ENCODE results near the gene GPR37L1.
"Not testable (repeated sequence)": the region's sequence is repeated elsewhere in the genome, so short reads cannot be mapped to it uniquely, and the experiment has no call there.

The GPR37L1 gene

DNA sequence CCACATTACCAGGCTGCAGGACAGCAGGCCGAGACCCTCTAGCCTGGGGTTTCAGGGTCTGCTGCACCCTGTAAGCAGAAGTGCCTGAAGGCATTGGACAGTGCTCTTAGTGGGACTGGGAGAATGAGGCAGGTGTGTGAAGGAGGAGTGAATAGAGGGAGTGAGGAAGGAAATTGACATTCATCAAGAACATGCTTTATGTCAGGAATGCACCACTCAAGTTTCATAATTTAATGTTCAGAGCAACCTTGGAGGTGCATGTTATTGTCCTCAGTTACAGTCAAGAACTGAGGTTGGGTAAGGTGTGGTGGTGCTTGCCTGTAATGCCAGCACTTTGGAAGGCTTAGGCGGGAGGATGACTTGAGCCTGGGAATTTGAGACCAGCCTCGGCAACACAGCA, 11.7 kb upstream of the GPR37L1 start:
- DNase-seq (ENCODE audit: low spot score), result no peak

DNA sequence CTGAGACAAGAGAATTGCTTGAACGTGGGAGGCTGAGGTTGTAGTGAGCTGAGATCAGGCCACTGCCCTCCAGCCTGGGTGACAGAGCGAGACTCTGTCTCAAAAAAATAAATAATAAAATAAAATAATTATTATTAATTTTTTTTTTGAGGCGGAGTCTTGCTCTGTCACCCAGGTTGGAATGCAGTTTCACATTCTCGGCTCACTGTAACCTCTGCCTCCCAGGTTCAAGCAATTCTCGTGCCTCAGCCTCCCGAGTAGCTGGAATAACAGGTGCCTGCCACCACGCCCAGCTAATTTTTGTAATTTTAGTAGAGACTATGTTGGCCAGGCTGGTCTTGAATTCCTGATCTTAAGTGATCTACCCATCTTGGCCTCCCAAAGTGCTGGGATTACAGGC, 11.1 kb upstream of the GPR37L1 start:
- not testable (repeated sequence) for DNase-seq (ENCODE audit: low spot score)

DNA sequence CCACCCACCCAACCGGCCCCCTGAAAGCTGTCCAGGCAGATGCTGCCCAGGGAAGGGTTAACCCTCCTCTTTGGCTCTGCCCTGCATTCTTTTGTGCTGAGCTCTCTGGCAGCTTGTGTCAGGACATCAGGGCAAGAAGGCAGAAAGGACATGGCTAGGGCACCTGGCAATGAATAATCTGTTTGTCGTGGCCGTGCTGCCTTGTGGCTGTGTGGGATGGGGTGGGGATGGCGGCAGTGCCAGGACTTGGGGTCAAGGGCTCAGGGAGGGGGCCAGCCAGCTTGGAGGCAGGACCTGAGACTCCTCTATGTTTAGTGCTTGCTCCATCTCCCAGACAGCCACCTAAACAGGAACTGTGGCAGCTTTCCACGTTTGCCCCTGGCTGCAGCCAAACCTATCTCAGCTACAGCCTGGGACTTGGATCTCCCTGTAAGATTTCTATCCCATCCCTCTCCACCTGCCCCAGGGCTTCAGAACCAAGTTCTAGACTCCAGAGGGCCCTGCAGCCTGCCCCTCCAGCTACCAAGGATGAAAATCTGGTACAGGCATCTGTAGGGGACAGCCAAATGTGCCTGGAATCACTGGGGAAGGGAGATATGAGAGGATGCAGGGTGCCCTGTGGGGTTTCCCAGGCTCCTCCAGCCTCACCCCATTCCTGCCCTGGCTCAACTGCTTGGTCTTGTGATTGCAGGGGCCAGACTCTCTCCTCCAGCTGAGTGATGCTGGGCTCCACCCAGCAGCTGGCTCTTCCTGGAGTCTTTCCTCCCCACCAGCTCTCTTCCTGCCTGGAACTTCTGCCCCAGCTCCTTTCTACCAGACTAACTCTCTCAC, 9.6 kb upstream of the GPR37L1 start:
- no peak for DNase-seq (ENCODE audit: low spot score)

DNA sequence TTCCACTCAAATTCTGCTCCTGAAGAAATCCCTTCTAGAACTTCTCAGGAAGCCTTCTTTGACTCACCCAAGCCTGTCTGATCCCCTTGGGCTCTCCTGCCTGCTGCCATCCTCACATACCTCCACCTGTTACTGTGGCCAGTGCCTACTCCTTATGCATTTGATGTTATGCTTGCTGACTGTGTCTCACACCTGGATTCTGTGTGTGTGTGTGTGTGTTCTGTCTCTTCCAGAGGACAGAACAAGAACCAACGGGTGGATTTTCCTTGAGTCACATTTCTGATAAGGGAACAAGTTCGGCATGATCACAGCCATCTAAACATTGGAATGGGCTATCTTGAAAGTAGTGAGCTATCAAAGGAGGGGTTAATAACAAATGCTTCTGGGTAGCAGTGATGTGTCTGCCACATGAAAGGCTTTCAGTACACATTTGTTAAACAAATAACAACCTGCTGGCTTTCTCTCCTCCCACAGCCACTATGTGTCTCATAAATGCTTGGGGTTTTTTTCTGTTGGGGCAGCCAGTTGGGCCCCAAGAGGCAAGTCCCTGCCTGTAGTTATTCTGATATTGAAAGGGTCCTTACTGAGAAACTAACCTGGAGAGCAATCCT, 8.9 kb upstream of the GPR37L1 start:
- DNase-seq (ENCODE audit: low spot score), result no peak

DNA sequence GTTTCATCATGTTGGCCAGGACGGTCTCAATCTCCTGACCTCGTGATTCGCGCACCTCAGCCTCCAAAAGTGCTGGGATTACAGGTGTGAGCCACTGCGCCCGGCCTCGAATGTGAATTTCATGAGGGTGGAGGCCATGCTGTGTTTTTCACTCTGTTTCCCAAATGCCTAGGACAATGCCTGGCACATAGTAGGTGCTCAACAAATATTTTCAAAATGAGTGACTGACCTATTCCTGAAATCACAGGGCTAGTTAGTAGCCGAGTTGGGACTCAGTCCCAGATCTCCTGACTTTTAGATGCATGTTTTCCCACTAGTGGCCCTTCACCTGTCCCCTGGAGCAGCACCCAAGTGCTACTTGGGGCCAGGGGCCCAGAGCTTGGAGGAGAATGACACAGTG, 6.4 kb upstream of the GPR37L1 start:
- no peak for DNase-seq (ENCODE audit: low spot score)

DNA sequence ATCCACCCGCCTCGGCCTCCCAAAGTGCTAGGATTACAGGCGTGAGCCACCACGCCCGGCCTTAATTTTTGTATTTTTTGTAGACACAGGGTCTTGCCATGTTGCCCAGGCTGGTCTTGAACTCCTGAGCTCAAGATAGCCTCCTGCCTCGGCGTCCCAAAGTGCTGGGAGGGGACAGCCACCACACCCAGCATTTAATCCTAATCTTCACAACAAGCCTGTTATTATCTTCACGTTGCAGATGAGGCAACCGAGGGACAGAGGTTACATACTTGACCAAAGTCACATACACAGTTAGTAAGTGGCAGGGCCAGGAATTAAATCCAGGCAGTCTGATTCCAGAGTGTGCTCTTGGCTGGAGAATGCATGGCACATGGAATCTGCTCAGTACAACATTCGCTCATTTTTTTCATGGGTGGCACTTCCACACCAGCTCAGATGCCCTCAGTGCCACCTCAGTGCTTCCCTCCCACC, 4.8 kb upstream of the GPR37L1 start:
- DNase-seq (ENCODE audit: low spot score), result no peak

DNA sequence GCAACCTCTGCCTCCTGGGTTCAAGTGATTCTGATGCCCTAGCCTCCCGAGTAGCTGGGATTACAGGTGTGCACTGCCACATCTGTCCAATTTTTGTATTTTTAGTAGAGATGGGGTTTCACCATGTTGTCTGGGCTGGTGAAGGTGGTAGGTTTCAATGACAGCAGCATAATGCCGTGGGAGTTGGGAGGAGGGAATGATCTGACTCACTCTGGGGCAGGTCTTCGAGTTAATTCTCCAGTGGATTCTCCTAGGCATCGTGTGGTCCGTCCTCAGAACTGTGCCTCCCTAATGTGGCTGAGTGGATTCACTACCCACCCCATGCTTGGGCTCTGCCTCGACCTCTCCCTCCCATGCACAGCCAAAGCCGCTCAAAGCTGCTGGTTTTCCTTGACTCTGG, 1.7 kb upstream of the GPR37L1 start:
- no peak for DNase-seq (ENCODE audit: low spot score)

DNA sequence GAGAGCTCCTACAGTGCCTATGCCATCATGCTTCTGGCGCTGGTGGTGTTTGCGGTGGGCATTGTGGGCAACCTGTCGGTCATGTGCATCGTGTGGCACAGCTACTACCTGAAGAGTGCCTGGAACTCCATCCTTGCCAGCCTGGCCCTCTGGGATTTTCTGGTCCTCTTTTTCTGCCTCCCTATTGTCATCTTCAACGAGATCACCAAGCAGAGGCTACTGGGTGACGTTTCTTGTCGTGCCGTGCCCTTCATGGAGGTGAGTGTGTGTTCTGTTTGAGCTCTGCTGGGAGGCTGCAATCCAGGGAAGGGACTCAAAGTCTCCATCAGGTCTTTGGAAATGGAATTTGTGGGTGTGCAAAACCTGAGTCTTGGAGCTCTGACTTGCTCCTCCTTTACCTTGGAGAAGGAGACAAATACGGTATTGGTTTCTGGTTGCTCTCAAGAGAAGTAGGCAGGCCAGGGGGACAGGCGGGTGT, 658 bp downstream of the GPR37L1 start:
- DNase-seq (ENCODE audit: low spot score), result no peak

DNA sequence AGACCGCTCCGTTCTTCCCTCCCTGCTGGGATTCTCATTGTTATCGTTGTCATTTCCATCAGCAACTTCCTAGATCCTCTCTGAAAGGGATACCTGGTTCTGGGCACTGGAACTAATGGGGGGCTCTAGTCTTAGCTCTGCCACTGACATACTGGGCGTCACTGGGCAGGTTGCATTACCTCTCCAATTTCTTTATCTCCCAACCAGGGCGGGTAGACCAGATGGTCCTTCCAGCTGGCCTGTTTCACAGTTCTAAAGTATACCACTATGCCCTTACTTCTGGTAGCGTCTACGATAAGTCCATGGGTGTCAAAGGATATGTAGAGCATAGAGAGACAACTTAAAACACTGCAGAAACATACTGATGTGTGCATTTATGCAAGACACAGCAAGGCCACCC, 1.4 kb downstream of the GPR37L1 start:
- no peak for DNase-seq (ENCODE audit: low spot score)

DNA sequence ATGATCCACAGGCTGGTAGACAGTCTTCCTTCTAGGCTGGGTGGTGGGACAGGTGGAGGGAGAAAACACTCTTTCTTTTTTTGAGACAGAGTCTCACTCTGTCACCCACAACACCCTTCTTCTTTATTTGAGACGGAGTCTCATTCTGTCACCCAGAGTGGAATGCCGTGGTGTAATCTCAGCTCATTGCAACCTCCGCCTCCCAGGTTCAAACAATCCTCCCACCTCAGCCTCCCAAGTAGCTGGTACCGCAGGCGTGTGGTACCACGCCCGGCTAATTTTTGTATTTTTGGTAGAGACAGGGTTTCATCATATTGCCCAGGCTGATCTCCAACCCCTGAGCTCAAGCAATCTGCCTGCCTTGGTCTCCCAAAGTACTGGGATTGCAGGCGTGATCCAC, 2.9 kb downstream of the GPR37L1 start:
- DNase-seq (ENCODE audit: low spot score), result no peak

DNA sequence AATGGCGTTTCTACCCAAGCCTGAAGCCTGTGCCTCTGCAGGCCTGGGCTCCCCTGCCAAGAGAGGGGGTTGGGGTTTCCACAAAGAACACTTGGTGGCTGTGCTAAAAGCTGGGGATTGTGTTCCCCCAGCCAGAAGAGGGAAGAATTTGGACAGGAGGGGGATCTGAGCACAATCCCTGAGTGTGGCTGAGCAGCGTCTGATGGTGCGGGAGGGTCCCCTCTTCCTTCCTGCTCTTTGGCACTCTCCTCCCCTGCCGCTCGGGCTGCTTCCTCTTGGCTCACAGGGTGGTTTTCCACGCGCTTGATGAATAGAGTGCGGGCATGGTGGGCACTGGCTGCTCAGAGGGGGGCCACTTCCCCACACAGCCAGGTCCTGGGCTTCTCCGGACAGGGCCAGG, 3.7 kb downstream of the GPR37L1 start:
- no peak for DNase-seq (ENCODE audit: low spot score)

DNA sequence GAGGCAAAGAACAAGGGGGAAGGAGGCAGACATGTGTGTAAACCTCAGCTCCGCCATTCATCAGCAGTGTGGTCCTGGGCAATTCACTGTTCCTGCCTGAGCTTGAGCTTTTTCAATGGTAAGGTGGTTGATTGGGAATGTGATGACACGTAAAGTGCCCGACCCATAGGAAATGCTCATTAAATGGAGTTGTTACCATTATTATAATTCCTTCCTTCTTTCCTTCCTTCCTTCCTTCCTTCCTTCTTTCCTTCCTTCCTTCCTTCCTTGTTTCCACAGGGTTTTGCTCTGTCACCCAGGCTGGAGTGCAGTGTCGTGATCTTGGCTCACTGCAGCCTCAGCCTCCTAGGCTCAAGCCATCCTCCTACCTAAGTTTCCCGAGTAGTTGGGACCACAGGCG, 4.3 kb downstream of the GPR37L1 start:
- no peak for DNase-seq (ENCODE audit: low spot score)

DNA sequence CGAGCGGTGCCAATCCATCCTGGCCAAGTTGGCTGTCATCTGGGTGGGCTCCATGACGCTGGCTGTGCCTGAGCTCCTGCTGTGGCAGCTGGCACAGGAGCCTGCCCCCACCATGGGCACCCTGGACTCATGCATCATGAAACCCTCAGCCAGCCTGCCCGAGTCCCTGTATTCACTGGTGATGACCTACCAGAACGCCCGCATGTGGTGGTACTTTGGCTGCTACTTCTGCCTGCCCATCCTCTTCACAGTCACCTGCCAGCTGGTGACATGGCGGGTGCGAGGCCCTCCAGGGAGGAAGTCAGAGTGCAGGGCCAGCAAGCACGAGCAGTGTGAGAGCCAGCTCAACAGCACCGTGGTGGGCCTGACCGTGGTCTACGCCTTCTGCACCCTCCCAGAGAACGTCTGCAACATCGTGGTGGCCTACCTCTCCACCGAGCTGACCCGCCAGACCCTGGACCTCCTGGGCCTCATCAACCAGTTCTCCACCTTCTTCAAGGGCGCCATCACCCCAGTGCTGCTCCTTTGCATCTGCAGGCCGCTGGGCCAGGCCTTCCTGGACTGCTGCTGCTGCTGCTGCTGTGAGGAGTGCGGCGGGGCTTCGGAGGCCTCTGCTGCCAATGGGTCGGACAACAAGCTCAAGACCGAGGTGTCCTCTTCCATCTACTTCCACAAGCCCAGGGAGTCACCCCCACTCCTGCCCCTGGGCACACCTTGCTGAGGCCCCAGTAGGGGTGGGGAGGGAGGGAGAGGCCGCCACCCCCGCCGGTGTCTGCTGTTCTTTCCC, 5.3 kb downstream of the GPR37L1 start:
- no peak for DNase-seq (ENCODE audit: low spot score)

DNA sequence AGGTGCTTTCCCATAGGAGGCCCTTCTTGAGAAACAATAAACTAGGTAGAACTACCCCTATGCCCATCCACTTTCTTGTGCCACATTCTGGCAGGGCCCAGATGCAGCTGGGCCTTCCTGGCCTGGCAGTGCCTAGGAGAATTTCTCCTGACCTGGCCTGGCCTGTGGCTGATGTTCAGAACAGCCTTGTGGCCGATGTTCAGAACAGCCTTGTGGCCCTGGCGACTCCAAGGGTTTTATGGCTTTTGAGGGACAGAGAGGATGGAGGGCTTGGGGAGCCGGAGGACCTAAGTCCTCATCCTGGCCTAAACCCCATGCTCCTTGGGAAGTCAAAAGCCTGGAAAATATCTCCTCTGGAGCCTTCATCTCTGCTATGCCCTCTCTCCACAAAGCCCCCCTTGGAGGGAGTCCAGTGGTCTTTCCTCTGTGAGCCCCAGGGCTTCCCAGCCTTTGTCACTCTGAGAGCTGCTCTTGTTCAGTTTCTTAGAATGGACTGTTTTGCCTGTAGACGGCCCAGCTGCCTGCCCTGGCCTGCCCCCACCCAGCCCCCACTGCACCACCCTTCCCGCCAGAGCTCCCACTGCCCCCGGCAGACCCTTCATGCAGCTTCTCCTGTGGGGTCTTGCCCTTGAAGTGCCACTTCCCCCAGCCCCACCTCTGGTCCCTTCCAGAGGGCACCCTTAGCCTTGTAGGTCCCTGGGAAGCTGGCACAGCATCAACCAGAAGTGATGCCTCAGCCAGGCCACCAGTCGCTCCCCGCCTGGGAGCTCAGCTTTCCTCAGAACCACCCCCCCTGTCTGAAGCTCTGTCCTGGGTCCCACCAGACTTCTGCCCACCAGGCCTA, 7.0 kb downstream of the GPR37L1 start:
- DNase-seq (ENCODE audit: low spot score), result no peak

DNA sequence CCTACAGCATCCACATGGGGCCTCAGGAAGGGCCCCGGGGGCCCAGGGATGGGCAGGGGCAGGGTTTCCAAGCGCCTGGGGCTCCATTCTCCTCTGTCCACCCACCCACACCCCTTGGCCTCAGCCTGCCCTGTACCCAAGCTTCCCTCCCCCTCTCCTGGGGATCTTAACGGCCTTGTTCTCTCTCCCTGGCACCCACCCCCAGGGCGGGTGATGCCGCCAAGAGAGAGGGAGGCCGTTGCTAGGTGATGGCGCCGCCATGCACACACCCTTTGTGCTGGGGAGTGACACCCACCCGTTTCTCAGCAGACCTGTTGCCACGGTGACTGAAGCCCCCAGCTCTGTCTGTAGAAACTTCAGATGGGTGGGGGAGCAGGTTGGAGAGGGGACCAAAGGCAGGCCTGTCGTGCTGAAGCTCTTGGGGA, 7.6 kb downstream of the GPR37L1 start:
- DNase-seq (ENCODE audit: low spot score), result no peak

DNA sequence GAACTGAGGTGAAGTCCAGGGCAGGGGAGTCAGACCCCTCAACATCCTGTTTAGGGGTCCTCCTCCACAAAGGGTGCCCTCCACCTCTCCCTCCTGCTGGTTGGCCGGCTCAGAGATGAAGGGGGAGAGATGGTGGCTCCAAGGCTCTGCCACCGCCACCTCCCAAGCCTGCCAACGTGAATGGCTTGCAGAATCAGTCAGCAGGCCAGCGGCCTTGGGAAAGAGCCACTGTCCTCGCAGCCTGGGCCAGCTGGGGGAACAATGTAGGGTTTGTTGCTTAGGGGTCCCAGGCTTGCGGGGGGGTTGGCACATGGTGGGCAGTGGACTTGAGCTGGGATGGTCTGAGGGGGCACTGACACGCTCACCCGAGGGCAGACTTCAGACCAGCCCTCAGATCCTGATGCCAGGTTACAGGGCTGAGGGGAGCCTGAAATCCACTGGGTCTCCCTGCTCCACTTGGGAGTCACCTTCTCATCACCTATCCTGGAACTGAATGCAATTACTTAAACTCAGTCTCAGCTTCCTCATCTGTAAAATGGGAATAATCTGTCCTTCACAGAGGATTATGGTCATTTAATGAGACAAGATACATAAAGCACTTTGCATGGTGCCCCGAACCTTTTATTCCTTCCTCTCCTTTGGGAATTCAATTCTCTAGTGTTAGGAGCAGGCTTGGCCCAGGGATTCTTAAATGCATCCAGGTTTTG, 8.3 kb downstream of the GPR37L1 start:
- DNase-seq (ENCODE audit: low spot score), result no peak

DNA sequence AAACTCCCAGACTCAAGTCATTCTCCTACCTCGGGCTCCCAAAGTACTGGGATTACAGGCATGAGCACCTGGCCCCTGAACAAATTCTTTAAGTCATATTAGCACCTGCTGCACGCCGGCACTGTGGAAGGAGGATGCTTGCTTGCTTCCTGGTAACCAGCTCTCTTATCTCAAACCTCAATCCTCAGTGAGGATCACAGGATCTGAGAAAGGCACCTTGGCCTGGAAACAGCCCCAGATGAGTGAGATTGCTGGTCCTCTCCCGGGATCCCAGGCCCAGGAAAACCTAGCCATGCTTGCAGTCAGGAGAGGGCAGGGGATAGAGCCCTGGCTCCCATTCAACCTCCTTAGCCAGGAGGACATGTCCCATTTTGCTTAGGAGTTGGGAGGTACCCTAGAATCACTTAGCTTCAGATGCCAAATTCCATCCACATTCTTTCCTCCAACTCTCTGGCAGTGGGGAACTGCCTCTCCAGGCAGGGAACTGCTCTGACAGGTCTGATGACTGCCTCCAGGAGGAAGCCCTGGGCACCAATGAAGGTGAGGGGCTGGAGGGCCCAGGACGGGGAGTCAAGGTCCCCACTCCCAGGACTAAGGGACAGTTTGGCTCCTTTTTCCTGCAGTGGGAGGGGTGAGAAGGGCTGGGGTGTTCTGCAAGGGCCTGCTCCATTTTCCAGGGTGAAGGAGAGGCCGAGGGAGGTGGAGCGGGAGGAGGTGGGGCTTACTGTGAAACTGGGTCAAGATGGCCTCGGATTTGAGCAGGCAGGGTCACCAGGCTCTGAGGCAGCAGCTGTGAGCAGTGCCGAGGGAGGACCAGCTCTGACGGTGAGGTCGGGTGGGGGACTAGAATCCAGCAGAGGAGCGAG, 9.5 kb downstream of the GPR37L1 start:
- DNase-seq (ENCODE audit: low spot score), result no peak

DNA sequence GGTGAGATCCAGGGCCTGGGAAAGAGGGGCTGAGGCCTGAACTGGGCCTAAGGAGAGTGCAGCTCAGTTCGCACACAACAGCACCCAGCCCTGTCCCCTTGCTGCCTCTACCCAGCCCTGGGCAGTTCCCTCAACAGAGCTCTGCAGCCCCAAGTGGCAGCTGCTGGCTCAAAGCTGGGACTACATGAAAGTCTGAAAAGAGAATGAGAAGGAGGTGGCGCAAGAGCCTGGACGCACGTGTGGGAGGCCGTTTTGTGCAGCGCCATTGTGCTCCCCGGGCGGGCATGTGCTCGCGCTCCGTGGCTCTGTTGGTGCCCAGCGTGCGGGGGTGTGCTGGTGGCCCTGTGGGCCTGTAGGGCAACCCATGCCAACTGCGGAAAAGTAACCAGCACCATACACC, 10.3 kb downstream of the GPR37L1 start:
- DNase-seq (ENCODE audit: low spot score), result no peak

DNA sequence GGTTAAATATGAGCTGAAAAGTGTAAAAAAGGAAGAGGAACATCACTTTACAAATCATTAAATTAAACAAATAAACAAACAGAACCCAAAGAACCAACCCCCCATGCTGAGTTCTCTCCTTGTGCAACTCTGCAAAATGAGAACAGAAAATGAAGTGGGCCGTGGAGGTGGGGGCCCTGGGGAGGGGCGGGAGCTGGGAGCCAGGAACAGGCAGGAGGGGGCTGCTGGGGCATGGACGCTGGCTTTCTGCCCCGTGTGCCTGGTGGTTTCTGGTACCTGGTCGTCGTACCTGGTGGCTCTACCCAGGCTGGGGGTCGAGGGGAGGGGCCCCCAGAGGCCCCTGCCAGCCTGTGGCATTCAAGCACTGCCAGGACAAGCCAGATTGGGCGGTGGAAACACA, 10.8 kb downstream of the GPR37L1 start:
- no peak for DNase-seq (ENCODE audit: low spot score)

DNA sequence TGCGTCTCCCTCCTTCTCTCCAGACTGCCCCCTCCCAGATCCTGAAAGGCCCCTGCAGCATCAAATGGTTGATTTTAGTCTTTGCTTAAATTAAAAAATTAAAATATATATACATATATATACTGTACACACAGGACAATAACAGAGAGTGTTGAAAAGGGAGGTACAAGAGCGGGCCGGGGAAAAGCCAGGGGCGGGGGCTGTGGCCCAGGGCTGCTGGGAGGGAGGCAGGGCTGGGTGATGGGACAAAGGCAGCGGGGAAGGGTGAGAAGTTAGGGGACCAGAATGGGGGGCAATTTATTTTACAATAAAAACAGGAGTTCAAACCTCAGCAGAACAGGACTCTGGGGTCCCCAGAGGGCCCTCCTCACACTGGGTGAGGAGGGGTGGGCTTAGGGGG, 11.3 kb downstream of the GPR37L1 start:
- DNase-seq (ENCODE audit: low spot score), result no peak

All from CD4-positive, alpha-beta T cell treated with Interleukin-6 at 100 ng/mL for 8 hours (primary cell).